AG08395 (cell line): ENCODE results near the gene HES4.
"Not testable (repeated sequence)": the region's sequence is repeated elsewhere in the genome, so short reads cannot be mapped to it uniquely, and the experiment has no call there.

ENCODE experiments used
- DNase-seq: peaks from one replicate; pipeline ENCODE4 v3.0.0; 2012; ENCODE audit warnings: mixed read lengths, low spot score

HES4 gene

DNA sequence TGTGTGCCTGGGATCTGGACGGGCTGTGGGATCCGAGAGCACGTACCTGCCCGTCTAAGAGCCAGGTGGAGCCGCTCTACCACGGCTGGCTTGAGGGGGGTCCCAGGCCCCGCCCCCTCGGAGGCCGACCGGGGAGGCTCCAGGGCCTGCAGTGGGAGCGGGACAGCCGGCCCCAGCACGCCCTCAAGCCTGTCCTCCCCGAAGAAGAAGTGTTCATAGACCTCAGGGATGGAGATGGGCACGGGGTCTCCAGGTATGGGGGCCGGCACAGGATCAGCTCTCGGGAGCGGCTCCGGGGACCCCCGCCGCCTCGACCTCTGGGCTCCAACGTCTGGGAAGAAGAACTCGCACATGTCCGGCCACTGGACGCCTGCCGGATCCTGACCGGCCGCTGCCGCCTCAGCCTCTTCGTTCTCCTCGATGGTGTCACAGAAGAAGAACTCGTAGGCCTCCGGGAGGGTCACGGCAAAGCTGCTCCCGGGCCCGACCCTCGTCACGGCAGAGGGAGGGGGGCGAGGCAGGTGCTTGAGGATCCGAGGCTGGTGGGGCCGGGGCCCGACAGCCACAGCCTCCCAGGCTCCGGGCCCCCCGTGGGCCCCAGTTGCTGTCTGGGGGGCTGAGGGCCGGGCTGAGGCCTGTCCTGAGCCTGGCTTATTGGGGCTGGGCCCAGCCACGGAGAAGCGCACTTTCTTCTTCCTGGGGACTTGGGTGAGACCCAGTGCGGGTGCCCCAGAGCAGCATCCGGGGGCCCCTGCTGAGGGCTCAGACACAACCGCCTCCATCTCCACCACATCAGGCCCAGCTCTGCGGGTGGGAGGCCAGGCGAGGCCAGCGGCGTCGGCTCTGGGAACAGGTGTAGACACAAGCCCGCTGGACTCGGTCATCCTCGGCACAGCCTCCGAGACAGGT is 20.8 kb downstream of the HES4 start:
- DNase-seq, result no peak

DNA sequence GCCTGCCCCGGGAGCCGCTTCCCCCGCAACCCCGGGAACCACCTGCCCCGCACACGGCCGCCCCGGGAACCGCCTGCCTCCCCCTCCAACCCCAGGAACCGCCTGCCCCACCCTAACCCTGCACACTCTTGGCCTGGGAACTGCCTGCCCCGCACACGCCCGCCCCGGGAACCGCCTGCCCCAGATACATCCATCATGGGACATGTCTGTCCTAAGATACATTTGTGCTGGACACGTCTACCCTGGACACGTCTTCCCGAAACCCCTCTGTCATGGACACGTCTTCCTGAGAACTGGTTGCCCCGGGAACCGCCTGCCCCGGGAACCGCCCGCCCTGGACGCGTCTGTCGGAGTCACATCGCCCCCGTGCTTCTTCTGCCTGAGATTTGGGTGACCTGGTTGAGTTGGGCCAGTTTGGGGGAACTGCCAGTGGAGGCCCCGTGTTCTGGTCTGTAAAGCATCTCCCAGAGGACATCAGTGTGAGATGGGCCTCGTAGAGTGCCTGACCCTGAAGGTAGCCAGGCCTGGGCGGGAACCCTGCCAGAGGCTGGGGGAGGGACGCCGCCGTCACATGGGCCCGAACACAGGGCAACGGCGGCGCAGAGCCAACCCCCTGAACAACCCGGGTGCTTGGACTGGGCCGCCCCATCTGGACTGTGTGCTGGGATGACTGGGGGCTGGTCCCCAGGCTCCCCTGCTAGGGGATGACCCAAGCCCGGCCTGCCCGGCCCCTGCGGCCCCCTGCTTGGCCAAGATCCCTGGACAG is 21.6 kb downstream of the HES4 start:
- no peak for DNase-seq

DNA sequence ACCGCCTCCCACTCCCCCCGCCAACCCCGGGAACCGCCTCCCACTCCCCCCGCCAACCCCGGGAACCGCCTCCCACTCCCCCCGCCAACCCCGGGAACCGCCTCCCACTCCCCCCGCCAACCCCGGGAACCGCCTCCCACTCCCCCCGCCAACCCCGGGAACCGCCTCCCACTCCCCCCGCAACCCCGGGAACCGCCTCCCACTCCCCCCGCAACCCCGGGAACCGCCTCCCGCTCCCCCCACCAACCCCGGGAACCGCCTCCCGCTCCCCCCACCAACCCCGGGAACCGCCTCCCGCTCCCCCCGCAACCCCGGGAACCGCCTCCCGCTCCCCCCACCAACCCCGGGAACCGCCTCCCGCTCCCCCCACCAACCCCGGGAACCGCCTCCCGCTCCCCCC is 23.1 kb downstream of the HES4 start:
- not testable (repeated sequence) for DNase-seq

DNA sequence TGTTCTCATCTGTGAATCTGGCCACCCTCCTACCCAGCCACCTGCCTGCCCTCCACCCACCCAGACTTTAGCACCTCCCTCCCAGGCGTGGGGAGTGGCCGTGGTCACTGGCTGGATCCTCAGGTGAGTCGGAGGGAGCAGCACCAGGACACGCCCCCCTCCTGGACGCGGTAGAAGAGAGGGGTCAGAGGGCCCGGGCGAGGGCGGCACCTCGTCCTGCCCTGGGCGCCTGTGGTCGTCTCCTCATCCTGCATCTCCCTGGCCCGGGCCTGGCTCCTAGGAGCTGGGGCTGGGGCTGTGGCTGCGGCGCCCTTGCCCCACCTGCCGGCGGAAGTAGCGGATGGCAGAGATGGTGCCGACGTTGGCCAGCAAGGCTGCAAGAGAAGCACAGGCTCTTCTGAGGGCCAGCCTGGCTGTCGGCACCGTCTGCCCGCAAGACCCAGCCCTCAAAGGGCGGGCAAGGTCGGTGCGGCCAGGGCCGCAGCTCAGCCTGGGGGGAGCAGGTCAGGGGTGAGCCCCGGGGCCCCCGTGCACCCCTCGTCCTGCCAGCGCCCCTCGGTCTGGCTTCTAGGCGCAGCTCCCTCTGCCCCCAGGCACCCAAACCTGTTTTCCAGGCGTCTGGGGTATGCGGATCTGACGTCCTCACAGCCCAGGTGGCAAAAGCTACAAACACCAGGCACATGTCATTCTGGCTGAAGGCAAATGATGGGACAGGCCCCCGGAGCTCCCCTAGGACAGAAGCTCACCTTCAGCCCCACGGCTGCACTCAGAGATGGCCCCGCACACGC is 23.8 kb downstream of the HES4 start:
- DNase-seq, result peak; percentile 83

DNA sequence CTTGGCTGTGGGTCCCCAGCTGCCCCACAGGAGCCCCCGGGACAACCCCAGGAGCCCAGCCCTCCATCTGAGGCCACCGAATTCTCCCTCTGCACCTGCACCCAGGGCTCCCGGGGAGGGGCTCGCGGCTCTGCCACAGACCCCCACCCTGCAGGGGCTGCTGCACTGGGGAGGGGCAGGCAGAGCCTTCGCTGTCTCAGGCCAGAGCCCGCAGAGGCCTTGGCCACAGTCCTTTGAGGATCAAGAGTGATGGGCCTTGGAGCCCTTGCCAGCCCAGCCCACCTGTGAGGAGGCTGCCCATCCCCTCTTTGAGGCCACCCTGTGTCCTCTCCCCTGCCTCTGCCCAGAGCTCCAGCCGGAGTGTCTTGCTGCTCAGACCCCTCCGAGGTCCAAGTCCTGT is 24.5 kb downstream of the HES4 start:
- DNase-seq, result no peak

DNA sequence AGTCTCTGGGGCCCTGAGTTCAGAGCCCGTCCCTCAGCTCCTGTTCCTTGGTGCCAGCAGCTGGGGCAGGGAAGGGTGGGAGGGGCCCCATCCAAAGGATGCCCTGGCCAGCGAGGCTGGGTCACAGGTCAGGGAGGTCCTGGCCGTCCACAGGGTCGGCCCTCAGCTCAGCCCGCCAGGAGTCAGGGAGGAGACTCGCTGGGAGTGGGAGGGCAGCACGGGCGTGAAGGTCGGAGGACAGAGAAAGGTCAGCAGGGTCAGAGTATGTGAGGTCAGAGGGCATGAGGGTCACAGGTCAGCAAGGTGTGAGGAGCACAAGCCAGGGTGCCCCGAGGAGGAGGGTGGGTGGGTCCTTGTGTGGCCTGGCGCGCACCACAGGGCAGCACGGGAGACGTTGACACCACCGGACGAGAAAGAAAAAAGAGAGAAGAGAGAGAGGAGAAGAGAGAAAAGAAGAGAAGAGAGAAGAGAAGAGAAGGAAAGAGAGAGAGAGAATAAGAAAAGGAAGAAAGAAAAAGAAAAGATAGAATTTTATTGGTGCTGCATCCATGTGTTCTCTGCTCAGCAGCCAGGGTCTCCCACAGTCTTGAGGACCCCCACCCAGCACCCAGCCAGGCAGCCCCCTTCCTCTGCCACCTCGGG is 25.1 kb downstream of the HES4 start:
- no peak for DNase-seq

DNA sequence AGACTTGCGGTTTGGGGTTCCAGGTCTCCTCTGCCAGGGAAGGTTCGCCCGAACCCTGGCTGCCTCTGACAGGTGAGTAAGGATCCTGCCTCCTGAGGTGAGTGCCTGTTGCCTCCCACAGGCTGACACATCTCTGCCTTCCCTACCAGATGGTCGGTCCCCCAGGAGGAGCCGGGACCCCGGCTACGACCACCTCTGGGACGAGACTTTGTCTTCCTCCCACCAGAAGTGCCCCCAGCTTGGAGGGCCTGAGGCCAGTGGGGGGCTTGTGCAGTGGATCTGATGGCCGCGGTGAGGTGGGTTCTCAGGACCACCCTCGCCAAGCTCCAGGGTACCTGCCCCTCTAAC is 25.6 kb downstream of the HES4 start:
- no peak for DNase-seq

DNA sequence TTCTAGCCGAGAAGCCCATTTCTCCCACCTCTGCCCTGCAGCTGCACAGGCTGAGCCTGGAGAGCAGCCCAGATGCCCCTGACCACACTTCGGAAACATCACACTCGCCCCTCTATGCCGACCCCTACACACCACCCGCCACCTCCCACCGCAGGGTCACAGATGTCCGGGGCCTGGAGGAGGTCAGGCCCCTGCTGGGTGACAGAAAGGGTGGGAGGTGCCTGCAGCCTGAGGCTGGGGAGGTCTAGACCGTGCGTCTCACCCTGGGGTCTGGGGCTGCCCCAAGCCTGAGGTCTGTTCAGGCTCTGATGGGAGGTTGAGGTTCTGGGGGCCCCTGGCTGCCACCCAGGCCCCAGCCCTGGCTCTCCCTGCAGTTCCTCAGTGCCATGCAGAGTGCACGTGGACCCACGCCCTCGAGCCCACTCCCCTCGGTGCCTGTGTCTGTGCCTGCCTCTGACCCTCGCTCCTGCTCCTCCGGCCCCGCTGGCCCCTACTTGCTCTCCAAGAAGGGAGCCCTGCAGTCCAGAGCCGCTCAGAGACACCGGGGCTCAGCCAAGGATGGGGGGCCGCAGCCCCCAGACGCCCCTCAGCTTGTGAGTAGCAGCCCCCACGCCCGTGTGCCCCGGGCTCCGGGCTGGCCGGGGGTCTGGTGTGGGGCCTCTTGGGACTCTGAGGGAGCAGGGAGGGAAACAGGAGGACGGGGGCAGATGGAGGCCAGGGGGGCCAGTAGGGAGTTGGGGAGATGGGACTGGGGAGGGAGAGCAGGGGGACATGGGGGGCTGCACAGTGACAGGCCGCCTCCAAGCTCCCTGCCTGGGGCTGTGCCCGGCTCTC is 26.2 kb downstream of the HES4 start:
- no peak for DNase-seq

DNA sequence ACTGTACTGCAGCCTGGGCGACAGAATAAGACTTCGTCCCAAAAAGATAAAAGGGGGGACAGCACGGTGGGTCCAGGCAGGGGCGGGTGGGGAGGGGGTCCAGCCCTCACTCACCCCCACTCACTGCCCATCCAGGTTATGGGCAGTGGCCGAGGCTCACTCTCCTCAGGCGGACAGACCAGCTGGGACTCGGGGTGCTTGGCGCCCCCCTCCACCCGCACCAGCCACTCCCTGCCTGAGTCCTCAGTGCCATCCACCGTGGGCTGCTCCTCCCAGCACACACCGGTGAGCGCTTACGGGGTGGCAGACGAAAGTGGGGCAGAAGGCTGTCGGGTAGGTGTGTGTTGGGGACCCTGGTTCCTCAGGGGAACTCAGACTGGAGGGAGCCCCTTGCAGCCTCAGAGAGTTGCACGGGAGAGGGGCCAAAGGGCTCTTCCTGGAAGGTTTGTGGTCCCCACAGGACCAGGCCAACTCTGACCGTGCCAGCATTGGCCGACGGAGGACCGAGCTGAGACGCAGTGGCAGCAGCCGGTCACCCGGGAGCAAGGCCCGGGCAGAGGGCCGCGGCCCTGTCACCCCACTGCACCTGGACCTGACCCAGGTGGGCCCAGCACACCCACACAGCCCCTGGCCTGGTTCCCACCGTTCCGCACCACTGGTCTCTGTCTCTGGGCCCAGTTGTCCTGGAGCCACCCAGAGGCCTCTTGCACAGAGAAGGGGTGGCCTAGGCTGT is 27.0 kb downstream of the HES4 start:
- no peak for DNase-seq

DNA sequence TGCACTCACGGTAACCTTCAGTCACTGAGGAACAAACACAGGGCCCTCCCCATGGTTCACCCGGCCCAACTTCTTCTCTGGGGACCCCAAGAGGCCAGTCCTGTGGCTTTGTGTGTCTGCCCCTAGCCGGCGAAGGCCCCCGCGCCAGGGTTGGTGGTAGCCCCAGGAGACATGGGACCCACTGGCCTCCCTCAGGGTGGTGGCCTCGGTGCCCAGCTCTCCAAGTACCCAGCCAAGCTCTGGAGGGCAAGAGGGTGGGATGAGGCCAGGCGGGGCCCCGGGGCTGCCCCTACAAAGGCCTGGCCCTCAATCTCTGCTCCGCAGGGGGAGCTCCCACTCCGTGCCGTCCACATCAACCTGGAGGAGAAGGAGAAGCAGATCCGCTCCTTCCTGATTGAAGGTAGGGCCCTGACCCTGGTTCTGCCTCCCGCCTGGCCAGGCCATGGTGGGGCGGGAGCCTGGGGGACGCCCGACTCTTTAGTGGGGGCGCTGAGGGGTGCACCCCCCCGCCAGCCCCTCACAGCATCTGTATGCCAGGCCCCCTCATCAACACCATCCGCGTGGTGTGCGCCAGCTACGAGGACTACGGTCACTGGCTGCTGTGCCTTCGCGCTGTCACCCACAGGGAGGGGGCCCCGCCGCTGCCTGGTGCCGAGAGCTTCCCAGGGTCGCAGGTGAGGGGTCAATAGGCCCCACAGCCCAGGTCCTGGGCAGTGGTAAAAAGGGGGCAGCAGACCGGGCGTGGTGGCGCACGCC is 28.0 kb downstream of the HES4 start:
- DNase-seq, result no peak

DNA sequence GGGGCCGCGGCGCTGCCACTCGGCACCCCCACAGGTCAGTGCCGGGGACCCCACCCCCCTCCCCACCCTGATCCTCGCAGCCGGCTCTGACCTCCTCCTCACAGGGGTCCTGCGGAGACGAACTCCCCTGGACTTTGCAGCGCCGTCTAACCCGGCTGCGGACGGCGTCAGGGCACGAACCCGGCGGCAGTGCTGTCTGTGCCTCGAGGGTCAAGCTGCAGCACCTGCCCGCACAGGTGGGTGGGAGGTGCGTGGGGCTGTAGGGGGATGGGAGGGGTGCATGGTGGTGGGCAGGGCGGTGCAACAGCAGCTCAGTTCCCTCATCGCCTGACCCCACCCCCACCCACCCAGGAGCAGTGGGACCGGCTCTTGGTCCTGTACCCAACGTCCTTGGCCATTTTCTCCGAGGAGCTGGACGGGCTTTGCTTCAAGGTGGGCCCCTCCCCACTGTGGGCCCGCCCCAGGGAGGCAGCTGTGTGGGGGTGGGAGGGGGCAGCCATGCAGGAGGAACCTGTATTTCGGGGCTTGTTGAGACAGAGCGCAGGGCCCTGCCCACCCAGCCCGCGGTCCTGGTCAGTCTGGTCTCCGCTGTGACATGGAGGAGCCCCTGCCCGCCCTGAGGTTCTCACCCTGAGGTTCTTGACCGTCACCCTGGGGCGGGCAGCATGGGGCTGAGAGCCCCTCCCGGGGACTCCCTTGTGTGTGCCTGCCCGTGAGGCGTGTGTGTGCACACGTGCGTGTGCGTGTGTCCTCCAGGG is 28.7 kb downstream of the HES4 start:
- no peak for DNase-seq

DNA sequence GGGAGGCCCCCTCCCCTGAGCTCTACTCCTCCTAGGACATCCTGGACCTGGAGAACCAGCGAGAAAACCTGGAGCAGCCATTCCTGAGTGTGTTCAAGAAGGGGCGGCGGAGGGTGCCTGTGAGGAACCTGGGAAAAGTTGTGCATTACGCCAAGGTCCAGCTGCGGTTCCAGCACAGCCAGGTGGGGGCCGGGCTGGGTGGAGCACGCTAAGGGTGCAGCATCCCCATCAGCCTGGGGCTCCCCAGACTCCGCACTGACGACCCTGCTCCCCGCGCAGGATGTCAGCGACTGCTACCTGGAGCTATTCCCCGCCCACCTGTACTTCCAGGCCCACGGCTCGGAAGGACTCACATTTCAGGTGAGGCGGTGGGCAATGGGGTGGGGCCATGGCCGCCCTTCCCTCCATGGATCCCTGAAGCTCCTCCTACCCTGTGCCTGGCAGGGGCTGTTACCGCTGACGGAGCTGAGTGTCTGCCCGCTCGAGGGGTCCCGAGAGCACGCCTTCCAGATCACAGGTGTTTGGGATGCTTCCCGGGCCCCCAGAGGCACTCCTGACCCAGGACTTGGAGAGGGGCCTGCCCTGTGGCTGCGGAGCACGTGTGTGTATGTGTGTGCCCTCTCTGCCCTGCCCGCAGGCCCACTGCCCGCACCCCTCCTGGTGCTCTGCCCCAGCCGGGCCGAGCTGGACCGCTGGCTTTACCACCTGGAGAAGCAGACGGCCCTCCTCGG is 29.5 kb downstream of the HES4 start:
- no peak for DNase-seq

DNA sequence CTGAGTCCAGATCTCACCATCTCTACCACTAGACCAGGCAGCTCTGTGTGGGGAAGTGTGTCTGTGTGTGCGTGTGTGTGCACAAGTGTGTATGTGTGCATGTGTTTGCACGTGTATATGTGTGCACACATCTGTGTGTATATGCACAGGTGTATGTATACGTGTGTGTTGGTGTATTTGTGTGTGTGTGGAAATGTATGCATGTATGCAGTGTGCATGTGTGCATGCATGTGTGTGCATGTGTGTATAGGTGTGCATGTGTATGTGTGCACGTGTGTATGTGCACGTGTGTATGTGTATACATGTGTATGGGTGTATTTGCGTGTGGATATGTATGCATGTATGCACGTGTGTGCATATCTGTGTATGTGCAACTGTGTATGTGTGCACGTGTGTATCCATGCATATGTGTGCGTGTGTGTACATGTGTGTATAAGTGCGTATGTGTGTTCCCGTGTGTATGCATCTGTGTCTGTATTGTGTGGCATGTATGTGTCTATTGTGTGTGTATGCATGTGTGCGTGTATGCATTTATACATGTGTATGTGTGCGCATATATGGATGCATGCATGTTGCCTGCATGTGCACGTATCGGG is 30.5 kb downstream of the HES4 start:
- no peak for DNase-seq

DNA sequence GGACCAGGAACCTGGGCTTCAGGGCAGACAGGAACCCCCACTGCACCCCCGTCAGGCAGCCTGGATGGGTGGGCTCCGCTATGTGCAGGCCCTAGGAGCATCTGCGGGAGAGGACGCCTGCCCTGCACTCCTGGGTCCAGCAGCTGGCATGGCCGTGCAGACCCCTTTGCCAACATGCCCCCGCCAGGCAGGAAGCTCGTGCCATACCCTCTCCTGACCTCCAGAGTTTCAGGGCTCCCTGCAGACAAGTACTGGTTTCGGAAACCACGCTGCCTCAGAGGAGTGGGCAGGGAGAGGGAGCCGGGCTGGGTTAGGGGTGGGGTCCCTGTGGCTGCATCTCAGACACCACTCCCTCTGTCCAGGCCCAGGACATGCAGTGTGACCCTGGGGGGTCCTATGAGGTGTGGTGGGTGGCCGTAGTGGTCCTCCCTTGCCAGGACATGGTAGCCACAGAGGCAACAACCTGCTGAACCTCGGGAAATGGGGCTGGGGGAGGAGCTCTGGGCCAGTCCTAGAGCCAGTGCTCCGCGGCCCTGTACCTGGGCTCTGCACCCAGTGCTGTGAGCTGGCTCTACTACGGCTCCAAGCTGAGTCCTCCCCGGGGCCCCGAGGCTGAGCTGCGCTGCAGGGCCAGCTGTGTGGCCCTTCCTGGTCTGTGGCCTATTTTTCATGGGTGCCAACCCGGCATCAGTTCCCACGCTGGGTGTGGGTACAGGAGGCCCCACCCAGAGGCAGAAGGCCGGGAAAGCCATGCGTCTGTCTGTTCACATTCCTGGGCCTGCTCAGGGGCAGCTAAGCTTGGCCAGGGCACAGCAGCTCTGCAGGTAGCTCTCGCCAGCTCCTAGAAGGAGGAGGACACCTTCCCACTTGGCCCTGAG is 32.2 kb downstream of the HES4 start:
- no peak for DNase-seq

DNA sequence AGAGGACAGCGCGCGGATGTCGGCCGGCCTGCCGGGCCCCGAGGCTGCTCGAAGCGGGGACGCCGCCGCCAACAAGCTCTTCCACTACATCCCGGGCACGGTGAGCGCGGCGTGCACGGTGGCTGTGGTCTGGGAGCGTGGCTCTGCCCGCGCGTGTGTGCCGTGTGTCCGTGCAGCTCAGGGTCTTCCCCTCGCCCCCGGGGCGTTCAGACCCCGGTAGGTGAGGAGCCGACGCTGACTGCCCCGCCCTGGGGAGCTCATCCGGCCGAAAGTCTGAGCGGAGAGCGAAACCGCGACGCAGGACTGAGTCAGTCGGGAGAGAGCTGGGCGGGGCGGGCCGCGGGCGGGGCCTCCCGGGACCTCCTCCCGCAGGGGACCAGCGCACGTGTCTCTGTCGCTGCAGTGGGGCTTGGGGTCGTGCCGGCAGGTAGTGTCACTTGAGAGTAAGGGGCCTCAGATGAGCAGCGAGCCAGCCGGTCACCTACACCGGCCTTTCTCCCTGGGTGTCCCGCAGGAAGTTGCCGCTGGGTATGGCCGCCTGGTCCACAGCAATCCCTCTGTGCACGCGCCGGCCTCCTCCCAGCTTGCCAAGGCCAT is 33.1 kb downstream of the HES4 start:
- peak; percentile 91 for DNase-seq

DNA sequence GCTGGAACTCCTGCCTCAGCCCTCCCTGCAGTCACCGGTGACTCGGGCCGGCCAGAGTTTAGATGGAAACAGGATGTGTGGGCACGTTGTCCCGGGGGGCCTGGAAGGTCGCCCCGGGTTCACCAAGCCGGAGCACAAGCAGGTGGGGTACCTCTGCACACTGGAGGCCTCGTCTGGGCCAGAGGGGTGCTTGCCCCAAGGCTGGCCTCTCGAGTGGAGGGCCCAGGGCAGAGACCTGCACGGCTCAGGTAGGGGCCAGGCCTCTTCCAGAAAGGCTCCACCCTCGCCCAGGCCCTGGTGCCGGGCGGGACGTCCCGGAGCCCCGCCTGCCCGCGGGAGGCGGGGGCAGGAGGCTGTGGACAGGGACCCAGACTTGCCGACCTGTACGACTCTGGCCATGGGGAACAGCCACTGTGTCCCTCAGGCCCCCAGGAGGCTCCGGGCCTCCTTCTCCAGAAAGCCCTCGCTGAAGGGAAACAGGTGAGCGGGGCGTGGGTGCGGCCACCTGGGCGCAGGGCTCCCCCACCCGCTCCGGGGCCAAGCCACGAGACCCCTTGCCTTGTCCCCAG is 33.7 kb downstream of the HES4 start, which contains the start of gene PLEKHN1:
PLEKHN1 (plus strand) TSS at position 348 of the 569 bp plus-strand sequence; CDS start at position 398, 50 bp downstream.
- peak; percentile 58 for DNase-seq
